Endothelial cell of umbilical vein (primary cell): ENCODE results near the gene LRRC8D. TPM values are rescaled to one million over a fixed set of nuclear protein-coding genes. Genes with fewer than 3 reads are reported as not detected.

ENCODE experiments used
- BruUV-seq: library from RNA; stranded (reverse); fragments of 400-500 nt; replicated peaks from 2 replicates; lab custom pipeline; 2021; lab: Mats Ljungman, UMichigan
- CTCF ChIA-PET: fragments of 300-600, 350-600 bp; sonication (Branson Sonifier 250); formaldehyde crosslinking; loops from one replicate; lab custom pipeline; 2021; ENCODE audit warnings: antibody characterized with exemption, inconsistent platforms; lab: Charles Lee
- POLR2A ChIA-PET: fragments of 300-600, 350-600 bp; sonication (Branson Sonifier 250); formaldehyde crosslinking; loops from one replicate; lab custom pipeline; 2021; ENCODE audit warnings: antibody characterized with exemption, inconsistent platforms; lab: Charles Lee
- DNase-seq: peaks from one replicate; pipeline ENCODE4 v3.0.0-alpha.2; 2011; ENCODE audit warnings: low read depth, low spot score
- FAIRE-seq: peaks from 2 replicates; lab custom pipeline; 2011; peaks lifted over from hg19 to GRCh38; lab: Jason Lieb, UNC
- H2AFZ ChIP-seq: 2 replicates; pipeline ENCODE4 v1.6.0; 2012; ENCODE audit warnings: low read depth, low read length, control low read depth, inconsistent platforms
- H3K27ac ChIP-seq: 2 replicates; pipeline ENCODE4 v1.5.1; 2011; ENCODE audit warnings: low read depth, mild to moderate bottlenecking, control low read depth, low read length, moderate library complexity; ENCODE audit not compliant: insufficient read depth
- H3K27me3 ChIP-seq, 2 experiments: 2 replicates each; pipeline versions ENCODE4 v1.6.0 to v1.6.1; 2011; ENCODE audit warnings: low read length in 2 of 2, mixed read lengths in 1 of 2; ENCODE audit not compliant: control insufficient read depth in 2 of 2, insufficient read depth in 2 of 2
- H3K36me3 ChIP-seq, 2 experiments: 2 replicates in 1 of 2; 3 replicates in 1 of 2; pipeline ENCODE4 v1.5.1; 2011; ENCODE audit warnings: low read length in 2 of 2, mild to moderate bottlenecking in 1 of 2, moderate library complexity in 1 of 2; ENCODE audit not compliant: control insufficient read depth in 2 of 2, insufficient read depth in 2 of 2; ENCODE audit errors: extremely low read depth in 1 of 2
- H3K4me1 ChIP-seq: 3 replicates; pipeline ENCODE4 v1.5.1; 2011; ENCODE audit warnings: mild to moderate bottlenecking, low read length; ENCODE audit not compliant: control insufficient read depth, insufficient read depth; ENCODE audit errors: extremely low read depth
- H3K4me2 ChIP-seq: 2 replicates; pipeline ENCODE4 v1.6.1; 2011; ENCODE audit warnings: low read length, control low read depth, mixed read lengths; ENCODE audit not compliant: insufficient read depth
- H3K4me3 ChIP-seq, 3 experiments: fragments of 200-600 bp in 1 of 3; sonication (generic), shearing (Covaris generic) in 1 of 3; replicated peaks in 1 of 3; 2 replicates each; pipeline ENCODE4 v1.5.1; 2011 to 2016; ENCODE audit warnings: control low read depth in 3 of 3, low read length in 3 of 3, mild to moderate bottlenecking in 2 of 3, inconsistent platforms in 1 of 3, low read depth in 1 of 3, moderate library complexity in 1 of 3; ENCODE audit not compliant: insufficient read depth in 1 of 3
- H3K79me2 ChIP-seq: 2 replicates; pipeline ENCODE4 v1.6.0; 2012; ENCODE audit warnings: low read length, inconsistent platforms; ENCODE audit not compliant: control insufficient read depth, insufficient read depth
- H3K9ac ChIP-seq: replicated peaks from 2 replicates; pipeline ENCODE3; 2011; ENCODE audit warnings: low read length, control low read depth; ENCODE audit not compliant: insufficient read depth; ENCODE audit errors: extremely low read depth
- H3K9me1 ChIP-seq: replicated peaks from 3 replicates; pipeline ENCODE4 v1.6.0; 2011; ENCODE audit warnings: mild to moderate bottlenecking, low read length; ENCODE audit not compliant: control insufficient read depth, insufficient read depth; ENCODE audit errors: extremely low read depth
- H3K9me3 ChIP-seq: replicated peaks from 2 replicates; pipeline ENCODE4 v1.5.1; 2012; ENCODE audit warnings: low read length, inconsistent platforms; ENCODE audit not compliant: control insufficient read depth, insufficient read depth
- H4K20me1 ChIP-seq: replicated peaks from 2 replicates; pipeline ENCODE3; 2011; ENCODE audit warnings: mild to moderate bottlenecking, low read length; ENCODE audit not compliant: control insufficient read depth, insufficient read depth; ENCODE audit errors: extremely low read depth
- EZH2 ChIP-seq: IDR thresholded peaks from 2 replicates; pipeline ENCODE4 v1.6.1; 2012; ENCODE audit warnings: borderline replicate concordance, low read depth, mild to moderate bottlenecking, moderate library complexity, low read length, inconsistent platforms; ENCODE audit not compliant: severe bottlenecking
- FOS ChIP-seq: IDR thresholded peaks from 2 replicates; pipeline ENCODE4 v1.6.1; 2011; ENCODE audit warnings: mild to moderate bottlenecking, low read length, moderate library complexity, borderline replicate concordance; ENCODE audit not compliant: insufficient read depth
- GATA2 ChIP-seq: IDR thresholded peaks from 2 replicates; pipeline ENCODE4 v1.7.0; 2011; ENCODE audit warnings: low read depth, mild to moderate bottlenecking, moderate library complexity, mixed read lengths, low read length; ENCODE audit not compliant: insufficient read length, insufficient read depth
- JUN ChIP-seq: IDR thresholded peaks from 2 replicates; pipeline ENCODE4 v1.6.1; 2011; ENCODE audit warnings: borderline replicate concordance, low read depth; ENCODE audit not compliant: insufficient read length, insufficient read depth
- MYC ChIP-seq: IDR thresholded peaks from one replicate; pipeline ENCODE4 v1.6.1; 2011; ENCODE audit warnings: mild to moderate bottlenecking, low read depth, low read length
- POLR2A ChIP-seq: IDR thresholded peaks from 2 replicates; pipeline ENCODE4 v1.6.1; 2012; ENCODE audit warnings: low read depth, mild to moderate bottlenecking, control low read depth, low read length
- POLR2AphosphoS5 ChIP-seq: IDR thresholded peaks from 2 replicates; pipeline ENCODE4 v1.6.1; 2012; ENCODE audit warnings: low read depth, mild to moderate bottlenecking, control low read depth, low read length, moderate library complexity; ENCODE audit not compliant: insufficient read depth
- dilution Hi-C: fragments of 300-500 bp; cut with MboI; formaldehyde crosslinking; loops from one replicate; pipeline ENCODE4 v1.15.0; 2019; ENCODE audit warnings: low sequenced_read_pairs; ENCODE audit not compliant: extremely low pct_ligation_motif_present
- intact Hi-C: fragments of 100-400 bp; cut with micrococcal nuclease; formaldehyde crosslinking; loops from one replicate; pipeline ENCODE4 v1.10.0; 2022
- polyA plus RNA-seq, 4 experiments: library from polyadenylated mRNA; depleted of rRNA in 3 of 4; stranded (reverse) in 3 of 4; unstranded in 1 of 4; fragments of >200 nt; gene quantifications; 2 replicates each; pipeline versions ENCODE4 v1.2.1 to v1.2.3, GENCODE V29; 2011 to 2012; ENCODE audit warnings: missing spikeins in 1 of 4
- total RNA-seq: library from RNA; stranded (reverse); gene quantifications from 2 replicates; pipeline ENCODE4 v1.2.3, GENCODE V29; 2021
- TF ChIP-seq, protein P1 (sequence below): IDR thresholded peaks from 2 replicates; pipeline ENCODE4 v1.6.1; 2011; ENCODE audit not compliant: insufficient read depth, insufficient read length
- TF ChIP-seq, protein P2 (sequence below), 2 donors: IDR thresholded peaks; 1 replicate in 1 of 2; 2 replicates in 1 of 2; pipeline ENCODE4 v1.5.1; 2011; ENCODE audit warnings: low read length in 2 of 2, mild to moderate bottlenecking in 2 of 2, moderate library complexity in 2 of 2, control low read depth in 1 of 2, inconsistent platforms in 1 of 2, low read depth in 1 of 2; ENCODE audit not compliant: insufficient read depth in 1 of 2; ENCODE audit errors: extremely low read depth in 1 of 2

LRRC8D gene
- total and polyA plus RNA-seq, 2 donors (not counting 3 experiments of a cell fraction or from before 2014, with no cell fraction given) = 31.9 to 37.7 TPM

DNA sequence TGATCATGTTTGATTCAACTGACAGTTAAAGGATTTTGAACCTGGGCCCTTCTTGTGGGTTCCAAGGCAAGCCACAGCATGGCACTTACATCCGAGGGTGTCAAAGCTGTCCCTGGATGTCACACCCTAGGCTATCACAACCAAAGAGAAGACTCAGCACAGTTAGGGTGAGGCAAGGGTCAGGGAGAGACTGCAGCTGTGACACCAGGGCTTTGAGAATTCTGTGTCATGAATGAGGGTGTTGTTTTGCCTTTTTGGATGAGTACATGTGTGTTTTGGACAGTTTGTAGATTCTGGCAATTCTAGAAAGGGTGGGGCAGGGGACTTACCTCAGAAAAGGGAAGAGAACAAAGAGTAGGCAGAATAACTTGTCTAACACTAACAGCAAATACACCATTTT is 136.3 kb downstream of the LRRC8D start:
- TF ChIP-seq GATA2 = no peak
- TF ChIP-seq FOS = no peak
- no peak for TF ChIP-seq POLR2AphosphoS5
- no peak for TF ChIP-seq EZH2
- TF ChIP-seq MYC = no peak
- TF ChIP-seq POLR2A = no peak
- TF ChIP-seq, protein P1, sequence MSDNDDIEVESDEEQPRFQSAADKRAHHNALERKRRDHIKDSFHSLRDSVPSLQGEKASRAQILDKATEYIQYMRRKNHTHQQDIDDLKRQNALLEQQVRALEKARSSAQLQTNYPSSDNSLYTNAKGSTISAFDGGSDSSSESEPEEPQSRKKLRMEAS = no peak
- TF ChIP-seq JUN = no peak
- TF ChIP-seq, protein P2, sequence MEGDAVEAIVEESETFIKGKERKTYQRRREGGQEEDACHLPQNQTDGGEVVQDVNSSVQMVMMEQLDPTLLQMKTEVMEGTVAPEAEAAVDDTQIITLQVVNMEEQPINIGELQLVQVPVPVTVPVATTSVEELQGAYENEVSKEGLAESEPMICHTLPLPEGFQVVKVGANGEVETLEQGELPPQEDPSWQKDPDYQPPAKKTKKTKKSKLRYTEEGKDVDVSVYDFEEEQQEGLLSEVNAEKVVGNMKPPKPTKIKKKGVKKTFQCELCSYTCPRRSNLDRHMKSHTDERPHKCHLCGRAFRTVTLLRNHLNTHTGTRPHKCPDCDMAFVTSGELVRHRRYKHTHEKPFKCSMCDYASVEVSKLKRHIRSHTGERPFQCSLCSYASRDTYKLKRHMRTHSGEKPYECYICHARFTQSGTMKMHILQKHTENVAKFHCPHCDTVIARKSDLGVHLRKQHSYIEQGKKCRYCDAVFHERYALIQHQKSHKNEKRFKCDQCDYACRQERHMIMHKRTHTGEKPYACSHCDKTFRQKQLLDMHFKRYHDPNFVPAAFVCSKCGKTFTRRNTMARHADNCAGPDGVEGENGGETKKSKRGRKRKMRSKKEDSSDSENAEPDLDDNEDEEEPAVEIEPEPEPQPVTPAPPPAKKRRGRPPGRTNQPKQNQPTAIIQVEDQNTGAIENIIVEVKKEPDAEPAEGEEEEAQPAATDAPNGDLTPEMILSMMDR (IDR thresholded peaks at IDR 0.05; ENCODE audit: extremely low read depth in 1 of 2, insufficient read depth in 1 of 2, low read depth in 1 of 2, low read length in 2 of 2) = no peak
- intact Hi-C loops = no loop called here
- Histone ChIP-seq H3K9me1 (no peaks in the 10 kb centered on the region), H3K4me1 (peaks cover 8% of the 10 kb centered on the region), H3K4me2 (no peak overlapping the region), H4K20me1 (no peaks in the 10 kb centered on the region), H3K27me3 (no peaks in the 10 kb centered on the region), H3K9me3 (no peaks in the 10 kb centered on the region), H3K27ac (no peak overlapping the region), H3K36me3 (no peaks in the 10 kb centered on the region), H3K9ac (no peak overlapping the region), H3K79me2 (no peaks in the 10 kb centered on the region), H3K4me3 (no peak overlapping the region), H2AFZ (no peak overlapping the region)
- dilution Hi-C loops = no loop called here
- ChIA-PET POLR2A (no interaction called here), CTCF (no interaction called here)
- FAIRE-seq (no peak), DNase-seq (no peak)
- no TSS peak for BruUV-seq
